ENCODE data around the gene IQSEC1.

The IQSEC1 gene

DNA sequence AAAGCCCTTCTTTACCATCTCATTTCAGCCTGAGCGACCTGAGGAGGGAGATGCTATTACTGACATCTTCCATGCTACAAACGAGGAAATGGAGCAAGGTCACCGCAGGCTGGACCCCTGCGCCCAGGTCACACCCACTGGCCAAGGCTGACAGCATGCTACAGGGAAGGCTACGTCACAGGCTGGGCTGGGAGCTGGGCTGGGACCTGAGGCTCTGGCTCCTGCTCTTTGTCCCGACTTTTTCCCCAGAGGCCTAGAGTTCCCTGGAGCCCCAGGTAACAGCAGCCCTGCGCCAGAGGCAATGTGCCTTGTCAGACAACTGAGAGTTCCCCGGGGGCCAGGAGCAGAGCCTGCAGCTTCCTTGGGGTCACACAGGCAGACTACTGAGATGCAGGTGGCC, 87.2 kb downstream of the IQSEC1 start:
- no peak for DNase-seq (ENCODE audit: low read depth, low spot score)

DNA sequence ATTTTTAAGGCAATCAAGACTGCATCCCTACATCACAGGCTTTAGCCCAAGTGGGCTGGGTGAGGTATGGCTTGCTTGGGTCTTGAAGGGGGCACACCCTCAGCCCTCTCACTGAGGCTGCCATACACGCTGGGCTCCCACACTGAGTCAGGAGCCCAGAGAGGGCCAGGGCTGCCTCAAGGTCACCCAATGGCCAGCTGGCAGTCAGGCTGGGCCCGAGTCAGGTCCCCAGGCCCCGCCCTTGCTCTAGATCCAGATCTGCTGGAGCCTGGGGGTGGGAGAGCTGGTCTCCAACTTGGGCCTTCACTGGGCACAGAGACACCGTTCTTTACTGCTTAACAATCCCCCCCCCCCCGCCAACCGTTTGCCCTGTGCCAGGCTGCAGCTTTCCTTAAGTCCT, 88.1 kb downstream of the IQSEC1 start:
- DNase-seq (ENCODE audit: low read depth, low spot score): no peak

DNA sequence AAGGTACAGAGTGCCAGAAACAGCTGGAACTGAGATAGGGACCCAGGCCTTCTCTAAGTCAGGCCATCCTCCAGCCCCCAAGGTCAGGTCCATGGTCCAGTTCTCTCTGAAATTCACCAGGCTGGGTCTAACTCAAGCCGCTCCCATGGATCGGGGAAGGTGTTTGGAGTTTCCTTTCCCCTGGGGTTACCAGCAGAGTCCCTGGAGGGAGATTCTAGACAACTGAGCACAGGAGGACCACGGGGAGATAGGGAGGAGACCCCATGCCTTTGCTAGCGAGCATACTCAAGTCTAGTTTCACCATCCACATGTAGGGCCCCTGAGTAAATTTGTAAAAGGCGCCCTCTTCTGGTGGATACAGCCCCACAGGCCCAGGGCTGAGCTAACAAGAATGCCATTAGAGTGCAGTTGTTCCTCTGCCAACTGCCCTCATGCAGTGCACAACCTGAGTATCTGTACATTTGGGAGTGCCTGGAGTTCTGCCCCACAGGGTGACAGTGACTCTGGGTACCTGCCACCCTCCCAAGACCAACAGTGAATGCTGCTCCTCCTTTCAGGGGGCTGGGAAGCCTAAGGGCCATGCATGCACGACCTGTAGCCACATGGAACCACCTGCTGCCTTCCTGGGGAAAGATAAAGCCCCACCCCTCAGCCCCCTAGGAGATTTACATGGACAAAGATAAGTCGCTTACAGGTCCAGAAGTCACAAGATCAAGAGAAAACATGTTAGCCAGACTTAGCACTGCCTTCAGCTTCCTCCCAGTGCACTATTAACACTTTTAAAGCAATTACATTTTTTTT, 89.0 kb downstream of the IQSEC1 start:
- DNase-seq (ENCODE audit: low read depth, low spot score): no peak

DNA sequence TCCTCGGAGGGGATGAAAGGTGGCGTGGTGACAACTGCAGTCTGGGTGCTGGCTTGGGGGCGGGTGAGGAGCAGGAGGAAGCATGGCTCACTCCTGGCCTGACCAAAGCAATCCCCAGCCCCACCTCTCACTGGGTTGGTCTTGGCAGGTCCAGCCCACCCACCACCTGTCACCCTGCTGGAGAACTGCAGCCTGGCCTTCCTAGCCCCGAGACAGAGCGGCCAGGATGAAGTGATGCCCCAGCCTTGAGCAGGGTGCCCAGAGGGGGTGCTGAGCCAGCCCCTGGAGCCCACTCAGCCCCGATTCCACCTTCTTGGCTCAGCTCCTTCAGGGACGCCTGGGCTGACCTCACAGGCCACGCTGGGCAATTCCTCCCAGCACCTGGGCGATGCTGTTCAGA, 89.9 kb downstream of the IQSEC1 start:
- no peak for DNase-seq (ENCODE audit: low read depth, low spot score)

DNA sequence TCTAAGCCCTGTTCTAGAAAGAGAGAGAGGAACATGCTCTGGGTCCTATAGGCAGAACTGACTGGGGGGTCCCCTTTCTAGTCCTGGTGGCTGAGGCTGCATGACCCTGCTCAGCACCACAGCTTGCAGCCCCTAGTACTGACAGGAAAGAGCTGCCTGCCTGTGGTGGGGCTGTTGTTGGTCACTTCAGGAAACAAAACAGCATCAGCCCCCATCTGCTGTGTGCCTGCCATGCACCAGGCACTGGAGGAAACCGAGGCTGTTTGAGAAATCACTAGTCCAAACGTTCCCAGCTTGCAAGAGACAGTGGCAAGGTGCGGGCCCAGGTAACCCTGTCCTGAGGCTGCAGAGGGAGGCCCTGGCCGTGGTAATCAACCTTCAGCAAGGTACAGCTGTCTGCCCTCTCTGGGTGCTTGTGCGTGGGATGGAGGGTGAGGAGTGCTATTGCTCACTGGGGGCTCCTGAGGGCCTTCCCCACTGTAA, 90.6 kb downstream of the IQSEC1 start:
- no peak for DNase-seq (ENCODE audit: low read depth, low spot score)

DNA sequence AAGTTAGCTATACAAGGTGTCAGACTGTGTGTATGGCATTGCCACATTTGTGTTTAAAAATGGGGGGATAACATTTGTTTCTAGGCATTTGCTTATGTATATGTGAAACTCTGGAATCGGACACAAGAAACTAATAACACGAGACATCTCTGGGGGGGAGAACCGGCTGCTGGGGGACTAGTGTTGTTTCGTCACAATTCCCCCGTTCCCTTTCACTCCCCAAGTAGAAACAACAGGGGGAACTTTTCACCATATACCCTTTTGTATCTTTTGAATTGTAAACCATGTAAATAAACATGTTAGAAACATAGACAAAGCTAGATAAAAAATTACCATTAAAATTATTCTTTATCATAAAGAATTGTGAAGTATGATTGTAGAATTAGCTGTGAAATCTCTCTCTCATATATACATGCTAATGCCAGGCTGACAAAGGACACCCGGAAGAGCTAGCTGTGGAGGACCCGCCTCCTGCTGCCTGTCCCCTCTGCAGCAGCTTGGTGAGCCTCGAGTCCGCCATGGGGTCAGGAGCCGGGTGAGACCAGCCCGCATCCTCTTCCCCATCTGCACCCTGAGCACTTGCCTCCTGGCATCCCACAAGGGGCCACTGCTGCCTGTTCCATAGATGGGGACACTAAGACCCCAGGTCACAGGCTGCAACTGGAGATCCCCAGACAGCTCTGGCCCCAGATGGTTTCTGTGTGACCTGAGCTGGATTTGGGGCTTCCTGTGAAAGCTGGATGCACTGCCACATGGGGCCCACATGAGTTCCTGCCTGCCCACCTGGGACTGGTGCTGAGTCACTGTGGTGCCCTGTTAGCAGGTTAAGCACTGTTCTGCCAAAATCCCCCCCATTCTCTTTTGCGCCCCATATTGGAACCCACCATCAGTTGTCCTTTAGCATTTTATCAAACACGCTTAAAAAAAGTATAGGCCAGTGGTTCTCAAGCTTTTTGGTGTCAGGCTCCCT, 91.6 kb downstream of the IQSEC1 start:
- no peak for DNase-seq (ENCODE audit: low read depth, low spot score)

DNA sequence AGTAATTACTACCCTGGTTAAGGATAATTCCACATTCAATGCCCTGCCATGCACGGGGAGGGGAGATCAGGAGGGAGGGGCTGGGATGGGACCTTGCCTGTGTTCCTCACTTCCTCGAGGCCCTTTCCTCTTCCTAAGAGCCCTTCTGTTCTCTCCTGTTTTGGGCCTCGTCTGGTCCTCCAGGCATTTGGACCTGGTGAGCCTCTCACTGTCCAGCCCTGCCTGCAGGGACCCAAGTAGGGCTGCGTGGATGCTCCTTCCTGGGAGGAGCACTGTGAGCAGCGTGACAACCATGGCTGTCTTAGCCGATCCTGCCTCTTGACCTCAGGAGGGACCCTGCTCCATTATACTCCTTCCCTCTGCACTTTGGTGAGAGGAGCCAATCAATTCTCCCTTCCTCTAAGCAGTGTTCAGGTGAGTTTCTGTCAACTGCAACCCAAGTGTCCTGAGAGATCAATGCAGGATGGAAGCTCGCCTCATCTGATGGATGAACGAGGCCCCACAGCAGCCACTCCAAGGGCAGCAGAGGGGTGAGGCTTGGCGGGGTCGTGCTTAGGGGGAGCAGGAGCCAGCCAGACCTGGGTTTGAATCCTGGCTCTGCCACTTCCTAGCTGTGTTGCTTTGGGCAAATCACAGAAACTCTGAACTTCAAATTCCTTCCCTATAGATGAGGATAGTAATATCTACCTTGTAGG, 92.5 kb downstream of the IQSEC1 start:
- no peak for DNase-seq (ENCODE audit: low read depth, low spot score)

DNA sequence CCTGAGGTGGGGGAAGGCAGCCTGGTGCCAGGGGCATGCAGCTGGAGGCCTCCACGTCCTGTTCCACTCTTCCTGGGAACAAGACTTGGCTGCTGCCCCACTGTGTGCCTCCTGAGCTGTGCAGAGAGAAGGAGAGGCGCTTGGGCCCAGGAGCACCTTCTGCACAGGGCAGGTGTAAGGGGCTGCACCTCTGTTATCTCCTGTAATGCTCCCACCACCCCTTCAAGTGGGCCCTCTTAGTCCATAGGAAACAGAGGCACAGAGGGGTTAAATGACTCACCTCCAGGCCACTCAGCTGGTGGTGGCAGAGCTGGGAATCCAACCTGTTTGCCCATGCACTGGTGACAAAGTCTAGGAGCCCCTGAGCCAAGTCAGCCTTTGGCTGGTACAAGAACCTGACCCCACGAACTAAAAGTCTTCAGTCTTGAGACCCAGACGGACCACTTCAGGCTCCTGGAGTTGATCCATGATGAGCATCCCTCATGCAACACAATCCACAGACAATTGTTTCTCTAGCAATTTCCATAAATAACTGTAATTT, 93.2 kb downstream of the IQSEC1 start:
- no peak for DNase-seq (ENCODE audit: low read depth, low spot score)

DNA sequence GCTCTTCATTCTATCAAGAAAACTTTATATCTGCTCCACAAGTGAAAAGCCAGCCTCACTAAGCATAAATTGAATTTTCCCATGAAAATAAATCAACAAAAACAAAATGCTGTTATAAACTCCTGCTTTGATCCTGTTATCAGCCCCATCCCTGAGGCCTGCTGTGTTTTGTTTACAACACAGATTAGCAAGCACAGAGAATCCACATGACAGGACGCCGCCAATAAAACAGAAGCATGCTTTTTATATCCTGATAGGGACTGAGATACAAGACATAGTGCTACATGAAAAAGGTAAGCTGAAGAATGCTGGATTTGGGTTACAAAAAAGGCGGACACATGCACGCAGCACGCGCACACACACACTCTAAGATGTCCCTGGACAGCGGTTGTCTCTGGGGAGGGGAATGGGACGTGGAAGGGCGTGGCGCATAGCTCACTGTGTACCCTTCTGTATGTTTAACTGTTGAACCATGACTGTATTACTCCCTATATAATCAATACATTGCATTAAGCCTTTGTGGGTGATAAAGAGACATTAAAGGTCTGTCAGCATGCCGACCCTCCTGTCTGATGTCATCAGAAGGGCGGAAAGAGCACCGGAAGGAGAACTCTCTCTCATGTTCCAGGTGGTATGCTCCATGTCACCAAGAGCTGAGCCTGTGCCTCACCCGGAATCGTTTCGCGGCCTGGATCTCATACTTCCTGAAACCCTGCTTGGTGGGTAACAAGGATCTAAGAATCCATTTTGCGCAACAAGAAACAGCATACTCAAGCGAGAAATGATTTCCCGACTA, 93.9 kb downstream of the IQSEC1 start:
- no peak for DNase-seq (ENCODE audit: low read depth, low spot score)

DNA sequence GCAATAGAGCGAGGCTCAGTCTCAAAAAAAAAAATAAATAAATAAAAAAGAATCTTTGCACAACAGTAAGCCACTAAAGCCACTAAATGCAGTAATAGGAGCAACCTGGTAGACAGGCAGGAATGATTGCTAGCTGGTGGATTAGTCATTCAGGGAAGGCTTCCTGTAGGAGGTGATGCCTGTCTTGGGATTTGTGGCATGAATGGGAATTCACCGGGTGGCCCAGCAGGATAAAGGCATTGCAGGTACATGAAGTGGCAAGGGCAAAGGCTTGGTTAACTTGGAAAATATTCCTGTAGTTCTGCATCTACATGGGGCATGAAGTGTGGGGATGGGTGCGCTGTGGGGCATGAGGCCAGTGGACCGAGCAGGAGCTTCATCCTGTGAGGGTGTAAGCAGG, 94.5 kb downstream of the IQSEC1 start:
- no peak for DNase-seq (ENCODE audit: low read depth, low spot score)

DNA sequence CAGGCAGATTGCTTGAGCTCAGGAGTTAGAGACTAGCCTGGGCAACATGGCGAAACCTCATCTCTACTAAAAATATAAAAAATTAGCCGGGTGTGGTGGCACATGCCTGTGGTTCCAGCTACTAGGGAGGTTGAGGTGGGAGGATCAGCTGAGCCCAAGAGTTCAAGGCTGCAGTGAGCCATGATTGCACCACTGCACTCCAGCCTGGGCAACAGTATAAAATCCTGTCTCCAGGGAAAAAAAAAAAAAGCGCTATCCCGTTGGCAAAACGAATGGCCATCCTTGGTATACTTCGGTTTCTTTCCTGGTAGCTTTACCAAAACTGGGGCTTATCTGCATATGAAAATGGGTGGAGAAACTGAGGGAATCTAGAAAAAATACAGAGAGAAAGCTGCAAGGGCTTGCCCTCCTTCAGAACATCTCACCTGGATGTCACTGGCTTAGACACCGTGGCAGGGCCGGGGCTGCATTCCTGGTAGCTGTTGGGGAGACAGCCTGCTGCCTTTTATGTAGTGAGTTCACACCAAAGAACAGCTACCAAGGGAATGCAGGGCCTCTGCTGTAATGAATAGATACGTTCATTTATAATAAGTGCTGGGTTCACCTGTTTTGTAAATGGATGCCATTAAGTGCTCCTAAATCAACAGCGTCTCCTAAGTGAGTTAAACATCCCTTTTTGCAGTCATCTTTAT, 96.0 kb downstream of the IQSEC1 start:
- no peak for DNase-seq (ENCODE audit: low read depth, low spot score)

DNA sequence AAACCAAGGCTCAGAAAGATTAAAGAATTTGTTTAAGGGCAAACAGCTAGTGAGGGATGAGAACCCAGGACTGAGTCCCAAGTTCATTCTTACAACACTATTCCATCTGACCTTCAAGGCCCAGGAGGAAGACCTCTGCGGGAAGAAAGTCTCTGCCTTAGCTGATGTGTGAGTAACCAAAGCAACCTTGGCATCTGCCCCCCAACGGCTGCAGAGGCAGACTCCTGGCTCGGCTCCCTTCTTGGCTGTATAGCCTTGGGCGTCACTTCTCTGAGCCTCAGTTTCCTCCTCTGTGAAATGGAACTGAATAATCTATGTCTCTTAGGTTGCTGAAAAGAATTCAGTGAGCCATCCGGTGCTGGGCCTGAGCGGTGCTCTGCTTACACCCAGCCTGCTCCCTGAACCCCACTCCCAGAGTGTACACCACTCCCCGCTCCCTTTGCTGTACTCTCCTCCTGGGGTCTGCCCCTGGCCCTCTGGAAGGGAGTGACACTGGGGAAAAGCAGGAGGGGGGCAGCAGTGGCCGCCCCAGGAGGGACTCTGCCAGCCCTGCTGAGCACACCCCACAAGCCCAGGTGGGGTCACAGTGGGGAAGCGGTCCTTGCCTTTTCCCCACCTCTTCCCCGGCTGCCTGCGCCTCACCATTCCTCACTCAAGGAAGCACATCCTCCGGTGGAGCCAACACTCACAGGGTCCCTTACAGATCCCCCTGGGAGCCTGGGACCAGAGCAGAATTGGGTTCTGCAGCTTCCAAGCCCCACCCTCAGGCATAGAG, 97.3 kb downstream of the IQSEC1 start:
- DNase-seq (ENCODE audit: low read depth, low spot score): no peak

DNA sequence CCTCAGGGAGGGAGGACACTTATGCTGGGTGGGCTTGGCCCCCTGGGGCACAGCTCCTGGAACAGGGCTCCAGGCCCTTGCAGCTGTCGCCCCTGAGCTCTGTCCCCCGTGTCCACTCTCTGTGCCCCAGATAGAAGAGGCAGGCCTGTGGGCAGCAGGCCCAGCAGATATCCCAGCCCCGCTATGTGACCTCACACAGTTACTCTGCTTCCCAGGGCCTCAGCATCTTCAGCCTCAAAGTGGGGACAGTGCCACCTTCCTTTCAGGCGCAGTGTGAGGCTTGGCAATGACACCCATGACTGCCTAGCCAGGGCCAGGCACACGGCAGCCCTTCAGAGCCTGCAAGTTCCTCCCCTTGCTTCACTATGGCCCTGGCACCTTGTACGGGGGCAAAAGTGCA, 98.4 kb downstream of the IQSEC1 start:
- no peak for DNase-seq (ENCODE audit: low read depth, low spot score)

DNA sequence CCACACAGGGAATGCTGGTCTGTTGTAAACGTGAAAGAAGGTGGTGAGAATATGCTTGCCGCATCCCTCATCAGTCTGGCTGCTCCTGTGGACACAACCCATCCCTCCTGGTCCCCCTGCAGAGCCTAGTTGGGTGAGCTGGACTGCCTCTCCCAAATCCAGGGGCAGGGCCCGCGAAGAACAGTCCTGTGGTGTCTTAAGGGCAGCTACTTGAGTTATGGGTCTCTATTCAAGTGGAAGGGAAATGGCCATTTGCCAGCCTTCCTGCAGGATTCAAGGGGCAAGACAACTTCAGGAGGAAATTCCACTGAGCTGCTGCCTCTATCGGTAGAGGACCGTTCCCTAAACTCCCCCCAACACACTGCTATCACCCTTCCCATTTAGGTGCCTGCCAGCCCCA, 98.9 kb downstream of the IQSEC1 start:
- DNase-seq (ENCODE audit: low read depth, low spot score): no peak

DNA sequence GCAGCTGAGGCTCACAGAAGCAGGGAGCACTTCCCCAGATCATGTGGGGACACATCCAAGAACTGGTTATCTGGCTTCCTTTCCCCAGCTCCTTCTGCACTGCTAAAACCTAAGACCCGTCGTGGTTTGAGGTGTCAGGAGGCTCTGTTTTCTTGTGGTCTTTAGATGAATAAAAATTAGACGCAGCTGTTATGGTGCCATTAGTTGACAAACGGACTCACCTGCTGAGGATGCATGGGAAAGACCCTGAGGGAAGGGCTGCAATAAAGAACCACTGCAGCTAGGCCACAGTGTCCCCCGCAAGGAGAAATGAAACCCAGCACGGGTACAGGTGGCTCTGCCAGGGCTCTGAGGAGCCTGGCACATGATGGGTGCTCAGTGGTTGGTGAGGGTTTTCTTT, 99.4 kb downstream of the IQSEC1 start:
- DNase-seq (ENCODE audit: low read depth, low spot score): no peak

DNA sequence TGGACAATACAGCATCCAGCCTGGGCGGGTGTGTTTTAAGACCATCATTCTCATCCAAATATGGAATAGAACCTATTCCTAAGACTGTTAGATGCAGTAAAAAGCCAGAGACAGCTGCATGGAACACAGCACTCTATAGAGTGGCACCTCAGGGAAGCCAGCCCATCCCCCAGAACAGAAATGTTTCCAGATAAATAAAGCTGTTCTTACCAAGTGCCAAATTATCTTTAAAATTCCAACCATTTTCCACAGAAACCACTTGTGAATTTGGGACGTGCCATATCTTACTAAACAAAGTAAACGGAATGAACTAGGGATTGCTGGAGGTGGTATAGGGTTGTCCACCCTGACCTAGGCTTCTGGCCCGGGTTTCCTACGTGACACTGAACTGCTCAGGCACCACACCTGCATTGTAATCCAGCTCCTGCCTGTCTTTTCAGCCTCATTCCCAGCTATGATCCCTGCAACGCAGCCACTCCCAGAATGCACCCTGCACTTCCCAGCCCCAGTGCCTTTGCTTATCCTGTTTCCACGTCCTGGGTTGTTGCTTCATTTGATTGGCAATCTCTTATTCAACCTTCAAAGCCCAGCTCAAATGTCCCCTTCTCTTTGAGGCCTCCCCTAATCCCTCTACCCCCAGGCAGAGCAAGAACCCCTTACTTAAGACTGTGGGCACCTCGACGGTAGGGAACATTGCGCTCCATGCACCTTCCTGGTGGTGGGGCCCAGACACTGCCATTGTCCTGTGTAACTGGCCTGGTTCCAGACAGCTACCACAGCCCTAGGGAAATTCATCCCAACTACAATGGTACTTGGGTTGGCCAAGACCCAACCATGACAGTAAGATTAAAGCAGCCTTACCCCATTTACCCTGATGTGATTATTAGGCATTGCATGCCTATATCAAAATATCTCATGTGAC, 100.2 kb downstream of the IQSEC1 start:
- no peak for DNase-seq (ENCODE audit: low read depth, low spot score)

DNA sequence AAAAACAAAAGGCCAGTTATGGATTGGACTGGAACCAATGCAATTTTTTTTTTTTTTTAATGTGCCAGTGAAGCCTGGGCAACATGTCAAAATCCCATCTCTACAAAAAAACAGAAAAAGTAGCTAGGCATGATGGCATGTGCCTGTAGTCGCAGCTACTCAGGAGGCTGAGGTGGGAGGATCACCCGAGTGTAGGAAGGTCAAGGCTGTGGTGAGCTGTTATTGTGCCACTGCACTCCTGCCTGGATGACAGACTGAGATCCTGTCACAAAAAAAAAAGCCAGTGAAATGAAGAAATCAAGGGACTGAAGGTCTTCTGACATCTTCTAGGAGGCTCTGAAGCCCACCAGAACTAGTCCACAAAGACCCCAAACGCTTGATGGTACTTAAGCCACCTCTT, 101.2 kb downstream of the IQSEC1 start:
- DNase-seq (ENCODE audit: low read depth, low spot score): no peak

DNA sequence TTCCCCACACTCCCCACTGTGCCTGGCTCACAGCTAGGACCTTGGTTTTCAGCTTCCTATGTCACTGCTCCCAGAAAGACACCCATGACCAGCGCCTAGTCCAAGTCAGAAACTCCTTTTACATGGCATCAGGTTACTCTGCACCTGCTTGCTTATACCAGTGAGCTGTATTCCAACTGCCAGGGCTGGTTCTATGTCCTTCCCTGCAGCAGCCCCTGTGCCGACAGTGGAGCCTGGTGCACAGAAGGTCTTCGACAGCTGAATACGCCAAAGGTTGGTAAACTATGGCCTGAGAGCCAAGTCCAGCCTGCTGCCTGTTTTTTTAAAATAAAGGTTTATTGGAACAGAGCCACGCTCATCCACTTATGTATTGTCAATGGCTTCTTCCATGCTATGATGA, 102.5 kb downstream of the IQSEC1 start:
- no peak for DNase-seq (ENCODE audit: low read depth, low spot score)
